ENCODE measurements around the gene IMMP2L. TPM values are rescaled to one million over a fixed set of nuclear protein-coding genes. Genes with fewer than 3 reads are reported as not detected.
A peak's percentile ranks its signal among the peaks of the same experiment; 100 is the strongest.
"Not testable (repeated sequence)": the region's sequence is repeated elsewhere in the genome, so short reads cannot be mapped to it uniquely, and the experiment has no call there.

The IMMP2L gene
- total RNA-seq, 1 donor, result 19.9 TPM

- Histone ChIP-seq H3K36me3 (ENCODE audit: insufficient read depth, low read length) (no peaks in the 10 kb centered on the region), H3K27ac (ENCODE audit: low read depth, low read length) (no peak overlapping the region), H3K4me3 (ENCODE audit: insufficient read depth, low read length) (no peak overlapping the region), H3K9me3 (ENCODE audit: low read depth, low read length) (no peaks in the 10 kb centered on the region), H3K4me2 (ENCODE audit: insufficient read depth, low read length) (no peak overlapping the region), H3K79me2 (ENCODE audit: insufficient read depth, low read length) (no peaks in the 10 kb centered on the region), H3K4me1 (ENCODE audit: insufficient read depth, low read length) (no peaks in the 10 kb centered on the region), H4K20me1 (ENCODE audit: insufficient read depth, low read length) (no peaks in the 10 kb centered on the region), H2AFZ (ENCODE audit: low read length) (no peak overlapping the region), H3K27me3 (ENCODE audit: insufficient read depth, low read length) (no peaks in the 10 kb centered on the region)
- peak; percentile 15 for DNase-seq (ENCODE audit: insufficient read length, low spot score, missing footprints)
- TF ChIP-seq CTCF (IDR thresholded peaks at IDR 0.05; ENCODE audit: extremely low read depth, low read depth, low read length), result no peak
Measured at GRCh38 chr7:110940756-110941155, 621.5 kb downstream of the IMMP2L start.

DNA sequence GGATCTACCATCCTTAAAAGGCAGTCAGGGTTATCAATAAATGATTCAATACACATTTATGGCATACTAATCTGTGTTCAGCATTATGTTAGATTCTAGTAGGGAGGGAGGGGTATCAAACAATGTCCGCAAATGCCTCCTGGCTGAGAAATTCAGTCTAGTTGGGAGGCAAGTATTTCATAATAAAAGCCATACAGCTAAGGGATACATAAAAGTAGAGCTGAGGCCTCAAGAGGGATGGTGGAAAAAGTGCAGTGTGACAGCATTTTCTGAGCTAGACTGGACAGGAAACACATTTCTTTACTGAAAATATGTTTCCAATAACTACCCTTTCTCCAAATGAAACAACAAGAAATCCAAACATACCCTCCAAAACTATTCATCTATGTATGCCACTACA, 624.1 kb downstream of the IMMP2L start:
- no peaks in the 10 kb centered on the region for H3K4me1 ChIP-seq (ENCODE audit: insufficient read depth, low read length)
- no peak for TF ChIP-seq CTCF (IDR thresholded peaks at IDR 0.05; ENCODE audit: extremely low read depth, low read depth, low read length)
- no peak overlapping the region for H2AFZ ChIP-seq (ENCODE audit: low read length)
- H3K36me3 ChIP-seq (ENCODE audit: insufficient read depth, low read length), result no peaks in the 10 kb centered on the region
- no peak overlapping the region for H3K27ac ChIP-seq (ENCODE audit: low read depth, low read length)
- H3K4me2 ChIP-seq (ENCODE audit: insufficient read depth, low read length), result no peak overlapping the region
- H3K79me2 ChIP-seq (ENCODE audit: insufficient read depth, low read length), result no peaks in the 10 kb centered on the region
- H3K4me3 ChIP-seq (ENCODE audit: insufficient read depth, low read length), result no peak overlapping the region
- H3K27me3 ChIP-seq (ENCODE audit: insufficient read depth, low read length), result no peaks in the 10 kb centered on the region
- no peaks in the 10 kb centered on the region for H4K20me1 ChIP-seq (ENCODE audit: insufficient read depth, low read length)
- no peak for DNase-seq (ENCODE audit: insufficient read length, low spot score, missing footprints)
- H3K9me3 ChIP-seq (ENCODE audit: low read depth, low read length), result no peaks in the 10 kb centered on the region

DNA sequence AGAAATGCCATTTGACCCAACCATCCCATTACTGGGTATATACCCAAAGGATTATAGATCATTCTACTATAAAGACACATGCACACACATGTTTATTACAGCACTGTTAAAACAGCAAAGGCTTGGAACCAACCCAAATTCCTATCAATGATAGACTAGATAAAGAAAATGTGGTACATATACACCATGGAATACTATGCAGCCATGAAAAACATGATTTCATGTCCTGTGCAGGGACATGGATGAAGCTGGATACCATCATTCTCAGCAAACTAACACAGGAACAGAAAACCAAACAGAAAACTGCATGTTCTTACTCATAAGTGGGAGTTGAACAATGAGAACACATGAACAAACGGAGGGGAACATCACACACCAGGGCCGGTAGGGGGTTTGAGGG, 625.6 kb downstream of the IMMP2L start:
- not testable (repeated sequence) for H3K4me2 ChIP-seq (ENCODE audit: insufficient read depth, low read length); DNase-seq (ENCODE audit: insufficient read length, low spot score, missing footprints)

GRCh38 chr7:110929480-110930249, 632.6 kb downstream of the IMMP2L start:
- no peaks in the 10 kb centered on the region for H3K27me3 ChIP-seq (ENCODE audit: insufficient read depth, low read length)
- no peak overlapping the region for H3K4me2 ChIP-seq (ENCODE audit: insufficient read depth, low read length)
- H3K79me2 ChIP-seq (ENCODE audit: insufficient read depth, low read length), result no peaks in the 10 kb centered on the region
- H3K36me3 ChIP-seq (ENCODE audit: insufficient read depth, low read length), result no peaks in the 10 kb centered on the region
- H2AFZ ChIP-seq (ENCODE audit: low read length), result no peak overlapping the region
- no peaks in the 10 kb centered on the region for H3K4me1 ChIP-seq (ENCODE audit: insufficient read depth, low read length)
- H3K4me3 ChIP-seq (ENCODE audit: insufficient read depth, low read length), result no peak overlapping the region
- H3K27ac ChIP-seq (ENCODE audit: low read depth, low read length), result no peak overlapping the region
- no peaks in the 10 kb centered on the region for H3K9me3 ChIP-seq (ENCODE audit: low read depth, low read length)
- no peak for TF ChIP-seq CTCF (IDR thresholded peaks at IDR 0.05; ENCODE audit: extremely low read depth, low read depth, low read length)
- no peaks in the 10 kb centered on the region for H4K20me1 ChIP-seq (ENCODE audit: insufficient read depth, low read length)
- DNase-seq (ENCODE audit: insufficient read length, low spot score, missing footprints), result no peak

More for the DNA sequence above, 625.6 kb downstream of the IMMP2L start:
- H3K9me3 ChIP-seq (ENCODE audit: low read depth, low read length); H3K4me1 ChIP-seq (ENCODE audit: insufficient read depth, low read length); H3K79me2 ChIP-seq (ENCODE audit: insufficient read depth, low read length); H3K4me3 ChIP-seq (ENCODE audit: insufficient read depth, low read length); H3K27ac ChIP-seq (ENCODE audit: low read depth, low read length); H2AFZ ChIP-seq (ENCODE audit: low read length); H3K36me3 ChIP-seq (ENCODE audit: insufficient read depth, low read length); H3K27me3 ChIP-seq (ENCODE audit: insufficient read depth, low read length); H4K20me1 ChIP-seq (ENCODE audit: insufficient read depth, low read length): not testable (repeated sequence)

Data from osteoblast (primary cell).